ENCODE data around the gene STPG2. TPM values are rescaled to one million over a fixed set of nuclear protein-coding genes. Genes with fewer than 3 reads are reported as not detected.

STPG2 gene
- total RNA-seq, 1 donor from 2014 or later, result not detected

DNA sequence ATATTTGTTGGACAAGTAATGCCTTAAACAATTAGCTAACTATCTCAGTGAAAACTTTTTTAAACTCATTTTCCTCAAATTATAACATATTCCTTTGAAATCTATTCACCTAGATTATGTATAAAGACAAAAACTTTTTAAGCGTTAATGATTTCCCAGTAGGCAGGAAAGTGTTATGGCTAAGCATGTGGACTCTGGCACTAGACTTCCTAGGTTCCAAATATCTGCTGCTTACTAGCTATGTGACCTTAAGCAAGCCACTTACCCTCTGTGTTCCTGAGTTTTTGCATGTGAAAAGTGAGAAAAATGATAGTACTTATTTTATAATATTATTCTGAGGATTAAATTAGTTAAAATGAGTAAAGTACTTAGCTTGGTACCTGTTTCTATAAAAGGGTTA lies 301.8 kb downstream of the STPG2 start:
- no peak for FAIRE-seq
- DNase-seq (ENCODE audit: low read depth), result no peak
- Histone ChIP-seq H3K4me3 (ENCODE audit: low read depth, low read length) (no peak overlapping the region), H3K27me3 (ENCODE audit: control insufficient read depth, insufficient read depth, low read length) (no peaks in the 10 kb centered on the region), H3K36me3 (ENCODE audit: control insufficient read depth, insufficient read depth, low read length) (no peaks in the 10 kb centered on the region)
- TF ChIP-seq, protein P1, sequence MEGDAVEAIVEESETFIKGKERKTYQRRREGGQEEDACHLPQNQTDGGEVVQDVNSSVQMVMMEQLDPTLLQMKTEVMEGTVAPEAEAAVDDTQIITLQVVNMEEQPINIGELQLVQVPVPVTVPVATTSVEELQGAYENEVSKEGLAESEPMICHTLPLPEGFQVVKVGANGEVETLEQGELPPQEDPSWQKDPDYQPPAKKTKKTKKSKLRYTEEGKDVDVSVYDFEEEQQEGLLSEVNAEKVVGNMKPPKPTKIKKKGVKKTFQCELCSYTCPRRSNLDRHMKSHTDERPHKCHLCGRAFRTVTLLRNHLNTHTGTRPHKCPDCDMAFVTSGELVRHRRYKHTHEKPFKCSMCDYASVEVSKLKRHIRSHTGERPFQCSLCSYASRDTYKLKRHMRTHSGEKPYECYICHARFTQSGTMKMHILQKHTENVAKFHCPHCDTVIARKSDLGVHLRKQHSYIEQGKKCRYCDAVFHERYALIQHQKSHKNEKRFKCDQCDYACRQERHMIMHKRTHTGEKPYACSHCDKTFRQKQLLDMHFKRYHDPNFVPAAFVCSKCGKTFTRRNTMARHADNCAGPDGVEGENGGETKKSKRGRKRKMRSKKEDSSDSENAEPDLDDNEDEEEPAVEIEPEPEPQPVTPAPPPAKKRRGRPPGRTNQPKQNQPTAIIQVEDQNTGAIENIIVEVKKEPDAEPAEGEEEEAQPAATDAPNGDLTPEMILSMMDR (IDR thresholded peaks at IDR 0.05; ENCODE audit: insufficient read depth, low read length, severe bottlenecking), result no peak

DNA sequence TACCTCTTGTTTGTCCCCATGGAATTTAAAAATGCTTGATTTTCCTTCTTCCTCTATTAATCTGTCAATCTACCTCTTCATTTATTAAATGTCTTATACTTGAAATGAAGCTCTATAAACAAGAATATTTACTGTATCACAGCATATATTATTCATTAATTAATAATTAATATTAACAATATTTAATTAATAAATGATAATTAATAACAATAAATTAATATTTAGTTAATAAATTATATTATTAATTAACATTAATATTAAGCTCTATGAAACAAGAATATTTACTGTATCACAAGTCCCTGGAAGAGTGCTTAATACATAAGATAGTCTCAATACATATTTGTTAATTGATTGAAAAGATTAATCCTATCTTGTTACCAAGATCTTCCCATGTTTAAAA lies 306.6 kb downstream of the STPG2 start:
- Histone ChIP-seq H3K36me3 (ENCODE audit: control insufficient read depth, insufficient read depth, low read length) (no peaks in the 10 kb centered on the region), H3K4me3 (ENCODE audit: low read depth, low read length) (no peak overlapping the region), H3K27me3 (ENCODE audit: control insufficient read depth, insufficient read depth, low read length) (no peaks in the 10 kb centered on the region)
- TF ChIP-seq, protein P1 (IDR thresholded peaks at IDR 0.05; ENCODE audit: insufficient read depth, low read length, severe bottlenecking), result no peak
- DNase-seq (ENCODE audit: low read depth), result no peak
- FAIRE-seq, result no peak

DNA sequence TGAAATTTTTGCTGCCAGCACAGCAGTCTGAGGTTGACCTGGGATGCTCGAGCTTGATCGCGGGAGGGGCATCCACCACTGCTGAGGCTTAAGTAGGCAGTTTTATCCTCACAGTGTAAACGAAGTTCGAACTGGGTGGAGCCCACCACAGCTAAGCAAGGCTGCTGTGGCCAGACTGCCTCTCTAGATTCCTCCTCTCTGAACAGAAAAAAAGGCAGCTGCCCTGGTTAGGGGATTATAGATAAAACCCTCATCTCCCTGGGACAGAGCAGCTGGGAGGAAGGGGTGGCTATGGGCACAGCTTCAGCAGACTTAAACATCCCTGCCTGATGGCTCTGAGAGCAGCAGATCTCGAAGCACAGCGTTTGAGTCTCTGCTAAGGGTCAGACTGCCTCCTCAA lies 314.6 kb downstream of the STPG2 start:
- no peak for DNase-seq (ENCODE audit: low read depth)
- no peaks in the 10 kb centered on the region for H3K27me3 ChIP-seq (ENCODE audit: control insufficient read depth, insufficient read depth, low read length)
- TF ChIP-seq, protein P1 (IDR thresholded peaks at IDR 0.05; ENCODE audit: insufficient read depth, low read length, severe bottlenecking), result no peak
- no peaks in the 10 kb centered on the region for H3K36me3 ChIP-seq (ENCODE audit: control insufficient read depth, insufficient read depth, low read length)
- FAIRE-seq, result no peak
- H3K4me3 ChIP-seq (ENCODE audit: low read depth, low read length), result no peak overlapping the region

DNA sequence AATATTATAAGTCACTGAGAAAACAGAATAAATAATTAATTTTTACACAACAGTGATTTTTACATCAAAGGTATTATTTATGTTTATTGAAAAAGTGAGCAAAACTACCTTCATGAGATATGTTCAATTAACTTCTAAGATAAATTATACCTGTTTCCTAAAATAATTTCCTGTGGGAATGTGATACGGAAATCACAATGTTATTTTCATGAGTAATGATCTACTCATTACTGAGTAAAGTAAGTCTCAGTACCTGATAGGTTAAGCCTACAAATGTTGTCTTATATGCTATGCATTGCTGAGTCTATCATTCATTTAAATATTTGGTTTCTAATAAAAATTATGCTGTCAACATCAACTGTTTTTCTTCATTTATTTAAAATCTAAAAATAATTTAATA lies 324.0 kb downstream of the STPG2 start:
- Histone ChIP-seq H3K4me3 (ENCODE audit: low read depth, low read length) (no peak overlapping the region), H3K36me3 (ENCODE audit: control insufficient read depth, insufficient read depth, low read length) (no peaks in the 10 kb centered on the region), H3K27me3 (ENCODE audit: control insufficient read depth, insufficient read depth, low read length) (no peaks in the 10 kb centered on the region)
- peak; percentile 30 for DNase-seq (ENCODE audit: low read depth)
- TF ChIP-seq, protein P1 (IDR thresholded peaks at IDR 0.05; ENCODE audit: insufficient read depth, low read length, severe bottlenecking), result no peak
- FAIRE-seq, result no peak

DNA sequence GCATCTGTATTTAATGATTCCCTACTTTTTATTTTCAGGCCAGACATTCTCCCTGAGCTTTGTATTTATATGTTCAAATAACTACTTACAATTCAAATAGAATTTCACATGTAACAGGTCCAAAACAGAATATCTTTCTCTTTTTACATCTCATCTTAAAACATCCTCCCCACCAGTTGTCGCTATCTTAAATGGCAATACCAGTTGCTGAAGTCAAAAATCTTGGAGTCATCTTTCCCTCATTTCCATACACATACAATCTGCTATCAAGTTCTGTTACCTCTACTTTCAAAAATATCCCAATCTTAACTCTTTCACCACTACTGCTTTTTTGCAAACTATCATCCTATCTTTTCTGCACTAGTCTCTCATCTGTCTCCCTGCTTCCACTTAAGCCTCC lies 330.5 kb downstream of the STPG2 start:
- Histone ChIP-seq H3K27me3 (ENCODE audit: control insufficient read depth, insufficient read depth, low read length) (no peaks in the 10 kb centered on the region), H3K36me3 (ENCODE audit: control insufficient read depth, insufficient read depth, low read length) (no peaks in the 10 kb centered on the region), H3K4me3 (ENCODE audit: low read depth, low read length) (no peak overlapping the region)
- DNase-seq (ENCODE audit: low read depth) (no peak), FAIRE-seq (no peak)
- TF ChIP-seq, protein P1 (IDR thresholded peaks at IDR 0.05; ENCODE audit: insufficient read depth, low read length, severe bottlenecking), result no peak

DNA sequence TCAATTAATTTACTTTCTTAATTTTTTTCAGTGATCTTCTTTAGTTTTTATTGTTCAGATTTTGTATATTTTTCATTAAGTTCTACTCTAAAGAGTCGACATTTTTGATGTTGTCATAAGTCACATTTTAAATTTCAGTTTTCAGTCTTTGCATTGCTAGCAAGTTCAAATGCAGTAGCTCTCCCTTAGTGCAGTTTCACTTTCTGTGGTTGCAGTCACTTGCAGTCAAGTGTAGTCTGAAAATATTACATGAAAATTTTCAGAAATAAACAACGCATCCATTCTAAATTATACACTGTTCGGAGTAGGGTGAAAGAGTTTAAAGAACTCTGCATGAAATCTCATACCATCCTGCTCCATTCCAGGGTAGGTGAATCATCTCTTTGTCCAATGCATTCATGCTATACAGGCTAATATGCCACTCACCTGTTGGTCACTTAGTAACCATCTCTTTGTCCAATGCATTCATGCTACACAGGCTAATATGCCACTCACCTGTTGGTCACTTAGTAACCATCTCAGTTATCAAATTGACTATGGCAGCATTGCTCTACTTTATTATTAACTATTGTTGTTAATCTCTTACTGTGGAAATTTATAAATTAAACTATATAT lies 356.9 kb downstream of the STPG2 start:
- Histone ChIP-seq H3K36me3 (ENCODE audit: control insufficient read depth, insufficient read depth, low read length) (no peaks in the 10 kb centered on the region), H3K4me3 (ENCODE audit: low read depth, low read length) (no peak overlapping the region), H3K27me3 (ENCODE audit: control insufficient read depth, insufficient read depth, low read length) (no peaks in the 10 kb centered on the region)
- TF ChIP-seq, protein P1 (IDR thresholded peaks at IDR 0.05; ENCODE audit: insufficient read depth, low read length, severe bottlenecking), result no peak
- DNase-seq (ENCODE audit: low read depth), result peak; percentile 1
- FAIRE-seq, result no peak
